BJ (cell line): ENCODE measurements around the gene HIPK2. TPM values are rescaled to one million over a fixed set of nuclear protein-coding genes. Genes with fewer than 3 reads are reported as not detected.

Experiments
- CTCF ChIA-PET: fragments of 350-600 bp; formaldehyde crosslinking; extraction: SDS; loops from one replicate; lab custom pipeline; 2021; ENCODE audit warnings: antibody characterized with exemption, inconsistent platforms; lab: Yijun Ruan, JAX
- POLR2A ChIA-PET: fragments of 300-600 bp; sonication (Branson Sonifier 250); formaldehyde crosslinking; extraction: SDS; loops from one replicate; lab custom pipeline; 2021; ENCODE audit warnings: antibody characterized with exemption; lab: Charles Lee
- DNase-seq: peaks from one replicate; pipeline ENCODE4 v3.0.0-alpha.2; 2011; ENCODE audit warnings: low read depth
- H3K27me3 ChIP-seq: 2 replicates; pipeline ENCODE4 v1.6.0; 2011; ENCODE audit warnings: low read length; ENCODE audit not compliant: control insufficient read depth, insufficient read depth
- H3K36me3 ChIP-seq: 2 replicates; pipeline ENCODE4 v1.5.1; 2011; ENCODE audit warnings: low read length; ENCODE audit not compliant: control insufficient read depth, insufficient read depth
- H3K4me3 ChIP-seq: 2 replicates; pipeline ENCODE4 v1.5.1; 2011; ENCODE audit warnings: low read depth, mild to moderate bottlenecking, control low read depth, low read length
- polyA plus RNA-seq: library from polyadenylated mRNA; depleted of rRNA; stranded (reverse); fragments of >200 nt; gene quantifications from 2 replicates; pipeline ENCODE4 v1.2.3, GENCODE V29; 2011
- TF ChIP-seq, protein P1 (sequence below): IDR thresholded peaks from 2 replicates; pipeline ENCODE4 v1.5.1; 2011; ENCODE audit warnings: low read depth, mild to moderate bottlenecking, control low read depth, inconsistent platforms, low read length, moderate library complexity; ENCODE audit not compliant: insufficient read depth

HIPK2 gene
- polyA plus RNA-seq, 1 experiment, result 3.6 TPM

- no peak for DNase-seq
- POLR2A ChIA-PET, result no interaction called here
- H3K4me3 ChIP-seq, result no peak overlapping the region
- no peaks in the 10 kb centered on the region for H3K27me3 ChIP-seq
- CTCF ChIA-PET, result interaction anchor here (1.0 to 1.2 kb wide), 2 partner anchors 45 to 62 kb away, joined by 3 to 4 read pairs; no protein-coding TSS in a partner anchor
- no peaks in the 10 kb centered on the region; the same call in none of the 2 replicates for H3K36me3 ChIP-seq
- TF ChIP-seq, protein P1, sequence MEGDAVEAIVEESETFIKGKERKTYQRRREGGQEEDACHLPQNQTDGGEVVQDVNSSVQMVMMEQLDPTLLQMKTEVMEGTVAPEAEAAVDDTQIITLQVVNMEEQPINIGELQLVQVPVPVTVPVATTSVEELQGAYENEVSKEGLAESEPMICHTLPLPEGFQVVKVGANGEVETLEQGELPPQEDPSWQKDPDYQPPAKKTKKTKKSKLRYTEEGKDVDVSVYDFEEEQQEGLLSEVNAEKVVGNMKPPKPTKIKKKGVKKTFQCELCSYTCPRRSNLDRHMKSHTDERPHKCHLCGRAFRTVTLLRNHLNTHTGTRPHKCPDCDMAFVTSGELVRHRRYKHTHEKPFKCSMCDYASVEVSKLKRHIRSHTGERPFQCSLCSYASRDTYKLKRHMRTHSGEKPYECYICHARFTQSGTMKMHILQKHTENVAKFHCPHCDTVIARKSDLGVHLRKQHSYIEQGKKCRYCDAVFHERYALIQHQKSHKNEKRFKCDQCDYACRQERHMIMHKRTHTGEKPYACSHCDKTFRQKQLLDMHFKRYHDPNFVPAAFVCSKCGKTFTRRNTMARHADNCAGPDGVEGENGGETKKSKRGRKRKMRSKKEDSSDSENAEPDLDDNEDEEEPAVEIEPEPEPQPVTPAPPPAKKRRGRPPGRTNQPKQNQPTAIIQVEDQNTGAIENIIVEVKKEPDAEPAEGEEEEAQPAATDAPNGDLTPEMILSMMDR, result no peak
Measured at GRCh38 chr7:139708541-139708940, 69.3 kb downstream of the HIPK2 start.

- DNase-seq, result no peak
- no peaks in the 10 kb centered on the region for H3K36me3 ChIP-seq
- ChIA-PET CTCF (interaction anchor here (1.4 kb wide), 1 partner anchor 21 kb away, joined by 5 read pairs; no protein-coding TSS in a partner anchor), POLR2A (no interaction called here)
- TF ChIP-seq, protein P1, result no peak
- no peak overlapping the region for H3K4me3 ChIP-seq
- no peaks in the 10 kb centered on the region for H3K27me3 ChIP-seq
Measured at GRCh38 chr7:139706837-139707236, 71.0 kb downstream of the HIPK2 start.

GRCh38 chr7:139704308-139704879 lies 73.4 kb downstream of the HIPK2 start:
- CTCF ChIA-PET, result no interaction called here
- Histone ChIP-seq H3K27me3 (no peaks in the 10 kb centered on the region), H3K4me3 (no peak overlapping the region), H3K36me3 (no peaks in the 10 kb centered on the region)
- POLR2A ChIA-PET, result no interaction called here
- no peak for DNase-seq
- TF ChIP-seq, protein P1, result no peak

DNA sequence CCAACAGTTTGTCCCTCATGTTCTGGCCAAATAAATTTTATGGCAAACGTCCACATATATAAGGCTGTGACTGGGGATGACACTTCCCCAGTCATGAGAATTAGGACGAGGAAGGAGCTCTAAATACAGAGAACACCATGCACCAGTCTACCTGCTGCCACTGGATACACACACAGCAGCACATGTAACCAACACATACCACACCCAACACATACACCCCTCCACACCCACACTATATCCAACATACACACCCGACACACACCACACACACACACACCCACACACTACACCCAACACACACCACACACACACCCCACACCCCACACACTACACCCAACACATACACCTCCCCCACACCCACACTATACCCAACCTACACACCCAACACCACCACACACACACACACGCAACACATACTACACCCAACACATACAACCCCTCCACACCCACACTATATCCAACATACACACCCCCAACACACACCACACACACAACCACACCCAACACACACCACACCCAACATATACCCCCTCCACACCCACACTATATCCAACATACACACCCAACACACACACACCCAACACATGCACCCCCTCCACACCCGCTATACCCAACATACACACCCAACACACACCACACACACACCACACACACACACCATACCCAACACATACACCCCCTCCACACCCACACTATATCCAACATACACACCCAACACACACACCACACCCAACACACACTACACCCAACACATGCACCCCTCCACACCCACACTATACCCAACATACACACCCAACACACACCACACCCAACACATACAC lies 74.1 kb downstream of the HIPK2 start:
- Histone ChIP-seq H3K36me3 (no peaks in the 10 kb centered on the region), H3K4me3 (no peak overlapping the region), H3K27me3 (no peaks in the 10 kb centered on the region)
- TF ChIP-seq, protein P1, result no peak
- DNase-seq, result no peak
- ChIA-PET POLR2A (no interaction called here), CTCF (no interaction called here)

DNA sequence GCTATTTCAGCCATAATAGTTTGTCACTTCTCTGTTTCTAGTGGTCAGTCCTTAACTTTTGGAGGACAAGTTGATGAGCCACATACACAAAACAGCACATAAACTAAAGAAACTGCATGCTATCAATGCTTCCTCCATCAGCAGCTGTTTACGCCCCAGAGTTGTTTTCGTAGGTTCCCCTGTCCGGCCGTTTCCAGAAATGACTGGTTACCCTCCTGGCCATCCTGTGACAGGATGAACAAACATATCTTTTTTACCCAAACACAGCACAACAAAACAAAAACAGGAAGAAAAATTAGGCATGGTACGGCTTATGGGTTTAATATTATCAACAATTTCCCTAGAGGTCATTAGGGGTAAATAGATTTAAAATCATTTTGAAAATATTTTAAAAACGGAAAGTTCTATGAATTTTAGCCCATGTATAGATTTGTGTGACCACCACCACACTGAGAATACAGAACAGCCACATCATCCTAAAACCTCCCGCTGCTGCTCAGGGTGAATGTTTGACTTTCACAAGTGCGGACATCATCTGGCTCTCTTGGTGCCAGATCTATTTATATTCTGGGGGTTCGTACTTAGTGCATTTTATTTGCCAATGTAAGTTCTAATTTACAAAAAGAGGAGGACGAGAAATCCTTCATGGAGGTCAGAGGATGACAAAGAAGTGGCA lies 74.8 kb downstream of the HIPK2 start:
- Histone ChIP-seq H3K4me3 (no peak overlapping the region), H3K36me3 (no peaks in the 10 kb centered on the region; the same call in 1 of the 2 replicates), H3K27me3 (no peaks in the 10 kb centered on the region)
- POLR2A ChIA-PET, result no interaction called here
- CTCF ChIA-PET, result interaction anchor here (0.8 kb wide), 1 partner anchor 19 kb away, joined by 4 read pairs; no protein-coding TSS in a partner anchor
- TF ChIP-seq, protein P1, result no peak
- no peak for DNase-seq
